Adrenal gland (tissue), 5 donors: ENCODE results near the gene H6PD.

ENCODE experiments used
- CTCF ChIP-seq, 6 experiments: fragments of 450-650 bp in 4 of 6; fragments of 200-600 bp in 2 of 6; sonication (generic) in 1 of 6; IDR thresholded peaks; 1 replicate in 5 of 6; 2 replicates in 1 of 6; pipeline versions ENCODE4 v1.5.1 to v1.8.0; 2016 to 2021; ENCODE audit warnings: antibody characterized with exemption in 6 of 6, mild to moderate bottlenecking in 2 of 6, moderate library complexity in 1 of 6
- POLR2A ChIP-seq, 2 donors: fragments of 450-650 bp; IDR thresholded peaks; one replicate each; pipeline ENCODE4 v1.6.1; 2017; ENCODE audit warnings: antibody characterized with exemption in 2 of 2, mild to moderate bottlenecking in 2 of 2, moderate library complexity in 1 of 2
- donor health status: DM: no; HTN: no; CAD: no.

DNA sequence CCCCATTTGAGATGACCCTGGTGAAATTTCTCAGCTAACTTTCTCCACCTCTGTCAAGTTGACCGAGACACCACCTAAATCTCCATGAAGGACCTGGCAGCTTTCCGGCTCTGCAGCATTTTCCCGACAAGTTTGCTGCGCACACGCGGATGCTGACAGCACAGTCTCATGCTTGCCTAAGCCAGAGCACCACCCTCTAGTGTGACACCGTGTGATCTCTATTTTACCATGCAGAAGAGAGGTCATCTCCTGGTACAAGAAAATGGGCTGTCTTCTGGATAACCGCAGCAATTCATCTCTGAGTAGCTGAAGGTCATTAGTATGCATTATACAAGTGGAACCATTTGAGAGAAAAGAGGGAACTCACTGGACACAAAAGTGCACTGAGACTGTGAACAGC lies 38.9 kb upstream of the H6PD start:
- TF ChIP-seq CTCF (IDR thresholded peaks at IDR 0.05) (no peak), POLR2A (IDR thresholded peaks at IDR 0.05) (peak in 1 of 2 donors; percentile 39)
